SK-N-SH (cell line): ENCODE data around the gene DNAH9. TPM values are rescaled to one million over a fixed set of nuclear protein-coding genes. Genes with fewer than 3 reads are reported as not detected.

Experiments used
- CTCF ChIA-PET: fragments of 300-600, 350-600 bp; formaldehyde crosslinking; extraction: SDS; loops from one replicate; lab custom pipeline; 2021; lab: Yijun Ruan, JAX
- POLR2A ChIA-PET: fragments of 350-600 bp; sonication (Branson Sonifier 250); formaldehyde crosslinking; extraction: SDS; loops from one replicate; lab custom pipeline; 2020; ENCODE audit warnings: antibody characterized with exemption, inconsistent platforms; lab: Yijun Ruan, JAX
- DNase-seq: peaks from one replicate; pipeline ENCODE4 v3.0.0; 2012
- H2AFZ ChIP-seq: fragments of 200-600 bp; sonication (generic); 2 replicates; pipeline ENCODE4 v1.8.1; 2016; ENCODE audit warnings: antibody characterized with exemption, mild to moderate bottlenecking, low read depth
- H3F3A ChIP-seq: fragments of 200-600 bp; sonication (generic); replicated peaks from 2 replicates; pipeline ENCODE3; 2016; ENCODE audit warnings: antibody characterized with exemption, mild to moderate bottlenecking; ENCODE audit not compliant: insufficient read depth
- H3K27ac ChIP-seq, 2 experiments: fragments of 200-500 bp in 1 of 2; fragments of 200-600 bp in 1 of 2; sonication (Bioruptor generic) in 1 of 2; sonication (generic), shearing (Covaris generic) in 1 of 2; 2 replicates each; pipeline versions ENCODE4 v1.5.1 to v1.6.1; 2014 to 2016; ENCODE audit warnings: low read depth in 2 of 2, inconsistent platforms in 1 of 2, low read length in 1 of 2, mild to moderate bottlenecking in 1 of 2, mixed read lengths in 1 of 2
- H3K27me3 ChIP-seq: fragments of 200-600 bp; sonication (generic), shearing (Covaris generic); 2 replicates; pipeline ENCODE4 v1.6.1; 2016; ENCODE audit warnings: mixed run types; ENCODE audit not compliant: insufficient read depth
- H3K36me3 ChIP-seq, 2 experiments: fragments of 200-500 bp in 1 of 2; fragments of 200-600 bp in 1 of 2; sonication (Bioruptor generic) in 1 of 2; sonication (generic) in 1 of 2; replicated peaks in 1 of 2; 2 replicates each; pipeline versions ENCODE3 to v1.5.1; 2014 to 2016; ENCODE audit warnings: low read length in 1 of 2, mild to moderate bottlenecking in 1 of 2; ENCODE audit not compliant: insufficient read depth in 2 of 2, control insufficient read depth in 1 of 2
- H3K4me1 ChIP-seq, 2 experiments: fragments of 200-500 bp in 1 of 2; fragments of 200-600 bp in 1 of 2; sonication (Bioruptor generic) in 1 of 2; sonication (generic), shearing (Covaris generic) in 1 of 2; 2 replicates each; pipeline versions ENCODE4 v1.5.1 to v1.6.1; 2014 to 2016; ENCODE audit warnings: low read depth in 1 of 2, low read length in 1 of 2, mixed run types in 1 of 2; ENCODE audit not compliant: insufficient read depth in 2 of 2, control insufficient read depth in 1 of 2
- H3K4me2 ChIP-seq: fragments of 200-600 bp; sonication (generic), shearing (Covaris generic); 2 replicates; pipeline ENCODE4 v1.6.1; 2017; ENCODE audit warnings: mixed run types
- H3K4me3 ChIP-seq, 2 experiments: fragments of 200-500 bp in 1 of 2; fragments of 200-600 bp in 1 of 2; sonication (Bioruptor generic) in 1 of 2; sonication (generic), shearing (Covaris generic) in 1 of 2; 2 replicates each; pipeline versions ENCODE4 v1.5.1 to v1.8.1; 2014 to 2016; ENCODE audit warnings: low read depth in 2 of 2, inconsistent platforms in 1 of 2, low read length in 1 of 2, mild to moderate bottlenecking in 1 of 2, mixed read lengths in 1 of 2, moderate library complexity in 1 of 2
- H3K79me2 ChIP-seq: fragments of 200-600 bp; sonication (generic); 2 replicates; pipeline ENCODE4 v1.8.1; 2017; ENCODE audit warnings: mild to moderate bottlenecking; ENCODE audit not compliant: insufficient read depth
- H3K9ac ChIP-seq: fragments of 200-600 bp; sonication (generic); 2 replicates; pipeline ENCODE4 v1.6.1; 2017; ENCODE audit warnings: mixed run types
- H3K9me2 ChIP-seq: fragments of 200-600 bp; sonication (generic); 2 replicates; pipeline ENCODE4 v1.6.1; 2017; ENCODE audit warnings: mixed run types
- H3K9me3 ChIP-seq: fragments of 200-600 bp; sonication (generic); 2 replicates; pipeline ENCODE4 v1.6.1; 2017; ENCODE audit warnings: mixed run types, mild to moderate bottlenecking, moderate library complexity
- H4K20me1 ChIP-seq: fragments of 200-600 bp; sonication (generic); 2 replicates; pipeline ENCODE4 v1.6.1; 2017; ENCODE audit warnings: mild to moderate bottlenecking, mixed run types; ENCODE audit not compliant: insufficient read depth
- CHD2 ChIP-seq: fragments of 150-350 bp; IDR thresholded peaks from 2 replicates; pipeline ENCODE4 v1.6.1; 2018; ENCODE audit warnings: low read length; ENCODE audit not compliant: partially characterized antibody
- EP300 ChIP-seq, 2 experiments: IDR thresholded peaks; 2 replicates each; pipeline versions ENCODE4 v1.4.0 to v1.6.1; 2012; ENCODE audit warnings: borderline replicate concordance in 1 of 2, low read depth in 1 of 2, low read length in 1 of 2
- EZH2phosphoT487 ChIP-seq: fragments of 200-600 bp; sonication (generic); IDR thresholded peaks from 2 replicates; pipeline ENCODE4 v1.6.1; 2017; ENCODE audit warnings: low read depth, mixed run types, mild to moderate bottlenecking, antibody characterized with exemption, moderate library complexity, borderline replicate concordance
- FOSL2 ChIP-seq: IDR thresholded peaks from 2 replicates; pipeline ENCODE4 v1.4.0; 2012; ENCODE audit warnings: low read depth, mild to moderate bottlenecking, moderate library complexity, borderline replicate concordance
- FOXM1 ChIP-seq: IDR thresholded peaks from 2 replicates; pipeline ENCODE4 v1.4.0; 2012; ENCODE audit warnings: low read depth, mild to moderate bottlenecking
- GABPA ChIP-seq: IDR thresholded peaks from 2 replicates; pipeline ENCODE4 v1.4.0; 2012; ENCODE audit warnings: low read depth, mild to moderate bottlenecking
- JUND ChIP-seq: IDR thresholded peaks from 2 replicates; pipeline ENCODE4 v1.4.0; 2012
- RXRA ChIP-seq: IDR thresholded peaks from 2 replicates; pipeline ENCODE4 v1.4.0; 2012; ENCODE audit warnings: low read depth, mild to moderate bottlenecking, borderline replicate concordance
- SMC3 ChIP-seq: IDR thresholded peaks from 2 replicates; pipeline ENCODE4 v1.6.1; 2012; ENCODE audit warnings: low read depth, low read length, improper control_type of control experiment
- TAF1 ChIP-seq: IDR thresholded peaks from 2 replicates; pipeline ENCODE4 v1.6.1; 2012; ENCODE audit warnings: low read depth, mild to moderate bottlenecking, low read length, moderate library complexity, borderline replicate concordance
- WGBS: methylation state at CpG from one replicate; pipeline ENCODE4 v1.1.6; 2017; ENCODE audit warnings: low lambda C conversion rate; 5-methylcytosine and 5-hydroxymethylcytosine counted together
- polyA plus RNA-seq, 3 experiments: library from polyadenylated mRNA; depleted of rRNA; stranded (reverse); fragments of >200 nt; gene quantifications; 2 replicates each; pipeline ENCODE4 v1.2.3, GENCODE V29; 2012
- TF ChIP-seq, protein P1 (sequence below): IDR thresholded peaks from 2 replicates; pipeline ENCODE4 v1.4.0; 2012; ENCODE audit warnings: low read depth, borderline replicate concordance
- TF ChIP-seq, protein P2 (sequence below): fragments of 150-350 bp; IDR thresholded peaks from 2 replicates; pipeline ENCODE4 v1.6.1; 2017; ENCODE audit warnings: antibody characterized with exemption, low read length, low read depth, borderline replicate concordance
- TF ChIP-seq, protein P3 (sequence below): IDR thresholded peaks from 2 replicates; pipeline ENCODE4 v1.6.1; 2012; ENCODE audit warnings: mild to moderate bottlenecking, low read depth, low read length, moderate library complexity

The DNAH9 gene
- polyA plus RNA-seq, 1 of the 3 experiments (the other 2 are of a cell fraction) = not detected

DNA sequence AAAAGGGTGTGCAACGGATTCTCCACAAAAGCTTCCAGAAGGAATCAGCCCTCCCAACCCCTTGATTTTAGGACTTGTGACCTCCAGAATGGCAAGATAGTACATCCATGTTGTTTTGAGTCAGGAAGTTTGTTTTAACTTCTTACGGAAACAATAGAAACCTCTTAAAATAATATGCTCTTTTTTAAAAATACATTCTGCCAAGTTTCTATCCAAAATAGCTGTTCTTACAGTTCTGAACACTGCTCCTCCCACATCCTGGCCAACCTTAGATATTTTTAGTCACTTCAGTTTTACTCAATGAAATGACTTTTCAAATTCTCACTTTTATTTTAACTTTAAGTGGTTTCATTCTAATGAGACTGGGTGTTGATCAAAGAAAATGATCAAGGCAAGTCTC lies 242.6 kb downstream of the DNAH9 start:
- Histone ChIP-seq H3K27me3 (no peaks in the 10 kb centered on the region), H3K9me3 (0 out of 2 replicates have a peak, but pooled peaks cover 3% of the 10 kb centered on the region), H3K4me3 (no peak overlapping the region), H3F3A (no peaks in the 10 kb centered on the region), H3K9ac (no peak overlapping the region), H4K20me1 (no peaks in the 10 kb centered on the region), H3K79me2 (no peaks in the 10 kb centered on the region), H3K4me1 (no peaks in the 10 kb centered on the region), H3K9me2 (no peaks in the 10 kb centered on the region), H2AFZ (no peak overlapping the region), H3K36me3 (no peaks in the 10 kb centered on the region), H3K4me2 (no peak overlapping the region), H3K27ac (no peak overlapping the region)
- CTCF ChIA-PET = no interaction called here
- POLR2A ChIA-PET = no interaction called here
- DNase-seq = no peak
- 36% methylated on average over 2 of the region's 2 CpGs for WGBS
- TF ChIP-seq EZH2phosphoT487 = no peak
- no peak for TF ChIP-seq RXRA
- TF ChIP-seq SMC3 = no peak
- TF ChIP-seq EP300 (IDR thresholded peaks at IDR 0.05; ENCODE audit: borderline replicate concordance in 1 of 2, low read depth in 1 of 2, low read length in 1 of 2) = no peak
- TF ChIP-seq FOSL2 = no peak
- TF ChIP-seq, protein P1, sequence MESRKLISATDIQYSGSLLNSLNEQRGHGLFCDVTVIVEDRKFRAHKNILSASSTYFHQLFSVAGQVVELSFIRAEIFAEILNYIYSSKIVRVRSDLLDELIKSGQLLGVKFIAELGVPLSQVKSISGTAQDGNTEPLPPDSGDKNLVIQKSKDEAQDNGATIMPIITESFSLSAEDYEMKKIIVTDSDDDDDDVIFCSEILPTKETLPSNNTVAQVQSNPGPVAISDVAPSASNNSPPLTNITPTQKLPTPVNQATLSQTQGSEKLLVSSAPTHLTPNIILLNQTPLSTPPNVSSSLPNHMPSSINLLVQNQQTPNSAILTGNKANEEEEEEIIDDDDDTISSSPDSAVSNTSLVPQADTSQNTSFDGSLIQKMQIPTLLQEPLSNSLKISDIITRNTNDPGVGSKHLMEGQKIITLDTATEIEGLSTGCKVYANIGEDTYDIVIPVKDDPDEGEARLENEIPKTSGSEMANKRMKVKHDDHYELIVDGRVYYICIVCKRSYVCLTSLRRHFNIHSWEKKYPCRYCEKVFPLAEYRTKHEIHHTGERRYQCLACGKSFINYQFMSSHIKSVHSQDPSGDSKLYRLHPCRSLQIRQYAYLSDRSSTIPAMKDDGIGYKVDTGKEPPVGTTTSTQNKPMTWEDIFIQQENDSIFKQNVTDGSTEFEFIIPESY = no peak
- no peak for TF ChIP-seq CHD2
- no peak for TF ChIP-seq JUND
- TF ChIP-seq, protein P2, sequence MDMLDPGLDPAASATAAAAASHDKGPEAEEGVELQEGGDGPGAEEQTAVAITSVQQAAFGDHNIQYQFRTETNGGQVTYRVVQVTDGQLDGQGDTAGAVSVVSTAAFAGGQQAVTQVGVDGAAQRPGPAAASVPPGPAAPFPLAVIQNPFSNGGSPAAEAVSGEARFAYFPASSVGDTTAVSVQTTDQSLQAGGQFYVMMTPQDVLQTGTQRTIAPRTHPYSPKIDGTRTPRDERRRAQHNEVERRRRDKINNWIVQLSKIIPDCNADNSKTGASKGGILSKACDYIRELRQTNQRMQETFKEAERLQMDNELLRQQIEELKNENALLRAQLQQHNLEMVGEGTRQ = no peak

DNA sequence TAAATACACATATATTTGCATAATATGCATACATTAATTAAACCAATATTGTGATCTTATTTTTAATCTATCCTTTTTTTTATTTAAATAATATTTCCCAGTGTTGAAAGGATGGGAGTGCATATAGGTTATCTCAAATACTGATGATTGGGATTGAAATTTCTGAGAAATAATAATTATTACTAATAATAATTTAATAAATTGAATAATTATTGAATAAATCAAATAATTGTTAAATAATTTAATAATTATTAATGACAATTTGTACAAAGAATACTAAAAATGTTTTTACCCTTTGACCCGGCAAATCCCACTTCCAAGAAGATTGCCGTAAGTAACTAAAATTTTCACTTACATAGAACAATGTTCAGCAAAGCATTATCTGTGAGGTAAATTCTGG lies 250.1 kb downstream of the DNAH9 start:
- ChIA-PET POLR2A (no interaction called here), CTCF (no interaction called here)
- Histone ChIP-seq H3K27ac (no peak overlapping the region), H3K4me2 (no peak overlapping the region), H3K9ac (no peak overlapping the region), H3K9me2 (no peaks in the 10 kb centered on the region), H3K9me3 (no peaks in the 10 kb centered on the region), H3K4me3 (no peak overlapping the region), H2AFZ (no peak overlapping the region), H4K20me1 (no peaks in the 10 kb centered on the region)
- DNase-seq = no peak
- TF ChIP-seq FOXM1 (no peak), TAF1 (no peak), GABPA (no peak)
- TF ChIP-seq, protein P3, sequence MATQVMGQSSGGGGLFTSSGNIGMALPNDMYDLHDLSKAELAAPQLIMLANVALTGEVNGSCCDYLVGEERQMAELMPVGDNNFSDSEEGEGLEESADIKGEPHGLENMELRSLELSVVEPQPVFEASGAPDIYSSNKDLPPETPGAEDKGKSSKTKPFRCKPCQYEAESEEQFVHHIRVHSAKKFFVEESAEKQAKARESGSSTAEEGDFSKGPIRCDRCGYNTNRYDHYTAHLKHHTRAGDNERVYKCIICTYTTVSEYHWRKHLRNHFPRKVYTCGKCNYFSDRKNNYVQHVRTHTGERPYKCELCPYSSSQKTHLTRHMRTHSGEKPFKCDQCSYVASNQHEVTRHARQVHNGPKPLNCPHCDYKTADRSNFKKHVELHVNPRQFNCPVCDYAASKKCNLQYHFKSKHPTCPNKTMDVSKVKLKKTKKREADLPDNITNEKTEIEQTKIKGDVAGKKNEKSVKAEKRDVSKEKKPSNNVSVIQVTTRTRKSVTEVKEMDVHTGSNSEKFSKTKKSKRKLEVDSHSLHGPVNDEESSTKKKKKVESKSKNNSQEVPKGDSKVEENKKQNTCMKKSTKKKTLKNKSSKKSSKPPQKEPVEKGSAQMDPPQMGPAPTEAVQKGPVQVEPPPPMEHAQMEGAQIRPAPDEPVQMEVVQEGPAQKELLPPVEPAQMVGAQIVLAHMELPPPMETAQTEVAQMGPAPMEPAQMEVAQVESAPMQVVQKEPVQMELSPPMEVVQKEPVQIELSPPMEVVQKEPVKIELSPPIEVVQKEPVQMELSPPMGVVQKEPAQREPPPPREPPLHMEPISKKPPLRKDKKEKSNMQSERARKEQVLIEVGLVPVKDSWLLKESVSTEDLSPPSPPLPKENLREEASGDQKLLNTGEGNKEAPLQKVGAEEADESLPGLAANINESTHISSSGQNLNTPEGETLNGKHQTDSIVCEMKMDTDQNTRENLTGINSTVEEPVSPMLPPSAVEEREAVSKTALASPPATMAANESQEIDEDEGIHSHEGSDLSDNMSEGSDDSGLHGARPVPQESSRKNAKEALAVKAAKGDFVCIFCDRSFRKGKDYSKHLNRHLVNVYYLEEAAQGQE = no peak
- TF ChIP-seq, all 33 proteins: peak for 0
- Histone ChIP-seq H3K36me3 (no peaks in the 10 kb centered on the region), H3K27me3 (no peaks in the 10 kb centered on the region), H3F3A (no peaks in the 10 kb centered on the region), H3K4me1 (no peaks in the 10 kb centered on the region), H3K79me2 (no peaks in the 10 kb centered on the region)
- 49% methylated on average over 2 of the region's 2 CpGs for WGBS
